K562 (cell line): ENCODE data around the gene TTC39A. TPM values are rescaled to one million over a fixed set of nuclear protein-coding genes. Genes with fewer than 3 reads are reported as not detected.

Experiments
- ATF3 ChIP-seq, 2 experiments: fragments of 450-650 bp in 1 of 2; sonication (generic) in 1 of 2; formaldehyde crosslinking in 1 of 2; IDR thresholded peaks in 1 of 2; conservative IDR thresholded peaks in 1 of 2; 2 replicates each; pipeline versions ENCODE4 v1.6.1 to v1.8.1; 2016 to 2023; ENCODE audit warnings: mild to moderate bottlenecking in 2 of 2, moderate library complexity in 2 of 2, inconsistent platforms in 1 of 2, missing genetic modification reagents in 1 of 2
- ATF7 ChIP-seq: fragments of 450-650 bp; IDR thresholded peaks from 2 replicates; pipeline ENCODE4 v1.7.1; 2014; ENCODE audit warnings: mild to moderate bottlenecking, moderate library complexity
- CREBBP ChIP-seq: IDR thresholded peaks from one replicate; pipeline ENCODE4 v1.6.1; 2012; ENCODE audit warnings: low read depth, mild to moderate bottlenecking, control low read depth, inconsistent platforms, low read length
- E2F3 ChIP-seq: fragments of 250-450 bp; sonication (Bioruptor Pico); IDR thresholded peaks from 2 replicates; pipeline ENCODE4 v1.4.0; 2020; ENCODE audit warnings: mild to moderate bottlenecking
- E4F1 ChIP-seq: fragments of 250-450 bp; sonication (Bioruptor Pico); IDR thresholded peaks from 2 replicates; pipeline ENCODE4 v1.5.0; 2021; ENCODE audit warnings: mild to moderate bottlenecking, borderline replicate concordance
- ESRRB ChIP-seq: fragments of 250-450 bp; sonication (Bioruptor Pico); IDR thresholded peaks from 2 replicates; pipeline ENCODE4 v1.5.0; 2020; ENCODE audit warnings: mild to moderate bottlenecking, moderate library complexity, borderline replicate concordance
- ETV1 ChIP-seq: fragments of 450-650 bp; conservative IDR thresholded peaks from 2 replicates; pipeline ENCODE4 v1.6.1; 2016; ENCODE audit warnings: missing genetic modification characterization, control low read depth, low read depth, missing compliant biosample characterization
- FIP1L1 ChIP-seq: fragments of 200-400 bp; formaldehyde crosslinking; IDR thresholded peaks from 2 replicates; pipeline ENCODE4 v1.6.1; 2018; ENCODE audit warnings: mild to moderate bottlenecking, low read depth, low read length; ENCODE audit not compliant: poor library complexity, severe bottlenecking
- GABPA ChIP-seq: fragments of 200-800 bp; sonication (Bioruptor generic); conservative IDR thresholded peaks from 2 replicates; pipeline ENCODE4 v1.6.1; 2016; ENCODE audit warnings: low read depth, missing genetic modification characterization, missing compliant biosample characterization
- HNRNPK ChIP-seq: fragments of 200-400 bp; formaldehyde crosslinking; IDR thresholded peaks from one replicate; pipeline ENCODE4 v1.6.1; 2018; ENCODE audit warnings: mild to moderate bottlenecking, low read depth, low read length; ENCODE audit not compliant: poor library complexity, severe bottlenecking
- HNRNPLL ChIP-seq: fragments of 200-400 bp; formaldehyde crosslinking; IDR thresholded peaks from 2 replicates; pipeline ENCODE4 v1.6.1; 2017; ENCODE audit warnings: low read length, low read depth, mild to moderate bottlenecking; ENCODE audit not compliant: poor library complexity, severe bottlenecking
- MYBL2 ChIP-seq, 2 experiments: fragments of 450-650 bp in 1 of 2; sonication (generic) in 1 of 2; formaldehyde crosslinking in 1 of 2; IDR thresholded peaks; 2 replicates each; pipeline versions ENCODE4 v1.6.1 to v1.8.1; 2017 to 2022; ENCODE audit warnings: borderline replicate concordance in 1 of 2, inconsistent platforms in 1 of 2, low read depth in 1 of 2, mild to moderate bottlenecking in 1 of 2, missing genetic modification reagents in 1 of 2, moderate library complexity in 1 of 2
- NCOA2 ChIP-seq, 2 experiments: fragments of 450-650 bp; IDR thresholded peaks; 2 replicates each; pipeline ENCODE4 v1.6.1; 2018; ENCODE audit warnings: mild to moderate bottlenecking in 2 of 2, moderate library complexity in 1 of 2; ENCODE audit not compliant: partially characterized antibody in 2 of 2
- NCOA6 ChIP-seq: fragments of 450-650 bp; IDR thresholded peaks from 2 replicates; pipeline ENCODE4 v1.6.1; 2017; ENCODE audit warnings: mild to moderate bottlenecking
- NFIC ChIP-seq: fragments of 450-650 bp; IDR thresholded peaks from 2 replicates; pipeline ENCODE4 v1.6.1; 2017; ENCODE audit warnings: mild to moderate bottlenecking, inconsistent platforms
- RFX7 ChIP-seq: fragments of 250-450 bp; sonication (Bioruptor Pico); IDR thresholded peaks from 2 replicates; pipeline ENCODE4 v1.5.1; 2021; ENCODE audit warnings: mild to moderate bottlenecking
- TAF7 ChIP-seq: fragments of 450-650 bp; IDR thresholded peaks from 2 replicates; pipeline ENCODE4 v1.6.1; 2016; ENCODE audit warnings: missing genetic modification characterization, missing compliant biosample characterization
- ZBTB34 ChIP-seq: fragments of 250-450 bp; sonication (Bioruptor Pico); IDR thresholded peaks from 2 replicates; pipeline ENCODE4 v1.8.0; 2021; ENCODE audit warnings: mild to moderate bottlenecking, moderate library complexity
- ZFP30 ChIP-seq: fragments of 250-450 bp; sonication (Bioruptor Pico); IDR thresholded peaks from 2 replicates; pipeline ENCODE4 v1.8.0; 2022; ENCODE audit warnings: moderate library complexity, mild to moderate bottlenecking, inconsistent platforms, borderline replicate concordance
- ZNF146 ChIP-seq: IDR thresholded peaks from one replicate; pipeline ENCODE4 v1.6.1; 2018; ENCODE audit warnings: missing compliant biosample characterization; ENCODE audit not compliant: unreplicated experiment
- ZNF347 ChIP-seq: fragments of 450-650 bp; formaldehyde crosslinking; IDR thresholded peaks from 2 replicates; pipeline ENCODE4 v1.4.0; 2020; ENCODE audit warnings: low read depth, mild to moderate bottlenecking, moderate library complexity
- ZNF354B ChIP-seq: fragments of 250-450 bp; sonication (Bioruptor Pico); IDR thresholded peaks from 2 replicates; pipeline ENCODE4 v1.4.0; 2020
- ZNF695 ChIP-seq: fragments of 450-650 bp; formaldehyde crosslinking; IDR thresholded peaks from 2 replicates; pipeline ENCODE4 v1.4.0; 2020; ENCODE audit warnings: mild to moderate bottlenecking, moderate library complexity
- polyA plus RNA-seq, 8 experiments: library from polyadenylated mRNA; depleted of rRNA in 4 of 8; stranded (reverse) in 5 of 8; unstranded in 3 of 8; fragments of >200 nt; fragmentation: Nextera tagmentation in 2 of 8; fragmentation: Illumina TruSeq in 1 of 8; extraction: Ambion mirVana in 2 of 8; extraction: Trizol in 1 of 8; gene quantifications; 2 replicates each; pipeline versions ENCODE4 v1.2.1 to v1.2.3, GENCODE V29; 2011 to 2014; ENCODE audit warnings: inconsistent platforms in 1 of 8, missing spikeins in 1 of 8
- total RNA-seq, 7 experiments: library from RNA; depleted of rRNA in 6 of 7; stranded (reverse); fragments of >200 nt in 6 of 7; fragmentation: Illumina TruSeq in 2 of 7; extraction: Trizol in 2 of 7; gene quantifications; 2 replicates each; pipeline versions ENCODE4 v1.2.1 to v1.2.3, GENCODE V29; 2011 to 2021; ENCODE audit warnings: low replicate concordance in 1 of 7

TTC39A gene
- total and polyA plus RNA-seq, 9 of the 15 experiments (the other 6 are each of a cell fraction or from before 2014, with no cell fraction given): 0.18 to 0.82 (median 0.35) TPM

GRCh38 chr1:51238034-51238403 is 92.3 kb downstream of the TTC39A start (continued):
- TF ChIP-seq GABPA (tag): peak; percentile 38; the same call in 1 of the 2 replicates
- no peak for TF ChIP-seq CREBBP
- no peak for TF ChIP-seq MYBL2 (IDR thresholded peaks at IDR 0.05; ENCODE audit: low read depth)
- TF ChIP-seq MYBL2 (CRISPR knock-in tag; IDR thresholded peaks at IDR 0.05; ENCODE audit: borderline replicate concordance): no peak
- no peak for TF ChIP-seq E4F1 (CRISPR knock-in tag)
- no peak for TF ChIP-seq TAF7 (tag)
- TF ChIP-seq ETV1 (tag): peak; percentile 37; the same call in 1 of the 2 replicates
- TF ChIP-seq HNRNPK: no peak
- no peak; the same call in none of the 2 replicates for TF ChIP-seq ATF3 (IDR thresholded peaks at IDR 0.05)
- no peak for TF ChIP-seq ATF3 (CRISPR knock-in tag; conservative IDR thresholded peaks at IDR 0.05)
- no peak for TF ChIP-seq ZFP30 (CRISPR knock-in tag)
- peak; percentile 68; the same call in 1 of the 2 replicates for TF ChIP-seq ATF7
- TF ChIP-seq NCOA6: no peak
- no peak for TF ChIP-seq RFX7 (CRISPR knock-in tag)
- TF ChIP-seq ZNF695 (CRISPR knock-in tag): no peak
- no peak for TF ChIP-seq NFIC
- no peak for TF ChIP-seq ESRRB (CRISPR knock-in tag)
- TF ChIP-seq ZBTB34 (CRISPR knock-in tag): no peak
- TF ChIP-seq NCOA2 (IDR thresholded peaks at IDR 0.05; ENCODE audit: partially characterized antibody in 2 of 2): no peak
- TF ChIP-seq FIP1L1: no peak
- no peak for TF ChIP-seq ZNF146 (CRISPR knock-in tag)
- TF ChIP-seq ZNF354B: no peak
- TF ChIP-seq ZNF347: no peak
- TF ChIP-seq E2F3 (CRISPR knock-in tag): no peak
- TF ChIP-seq HNRNPLL: no peak
